Kidney (tissue), 14 donors: Measurements from ENCODE around the gene OR2C1. TPM values are rescaled to one million over a fixed set of nuclear protein-coding genes. Genes with fewer than 3 reads are reported as not detected.

ENCODE experiments used
- DNase-seq, 5 donors: peaks; one replicate each; pipeline ENCODE4 v3.0.0-alpha.2; 2013 to 2020
- FAIRE-seq: peaks from 2 replicates; lab custom pipeline; 2012; peaks lifted over from hg19 to GRCh38; lab: Jason Lieb, UNC
- H3K27ac ChIP-seq, 2 donors: one replicate each; pipeline ENCODE4 v1.7.0; 2013; ENCODE audit warnings: low read depth in 2 of 2, low read length in 2 of 2, inconsistent platforms in 1 of 2
- H3K27me3 ChIP-seq: one replicate; pipeline ENCODE4 v1.7.1; 2013; ENCODE audit warnings: low read length, inconsistent platforms; ENCODE audit not compliant: control insufficient read depth, insufficient read depth
- H3K36me3 ChIP-seq, 3 donors: one replicate each; pipeline versions ENCODE4 v1.7.0 to v1.7.1; 2013; ENCODE audit warnings: low read length in 3 of 3, control low read depth in 1 of 3, inconsistent platforms in 1 of 3; ENCODE audit not compliant: insufficient read depth in 3 of 3, control insufficient read depth in 2 of 3
- H3K4me1 ChIP-seq, 3 donors: one replicate each; pipeline versions ENCODE4 v1.7.0 to v1.7.1; 2013; ENCODE audit warnings: low read length in 3 of 3, inconsistent platforms in 1 of 3, low read depth in 1 of 3; ENCODE audit not compliant: control insufficient read depth in 2 of 3, insufficient read depth in 2 of 3
- H3K4me3 ChIP-seq, 3 donors: one replicate each; pipeline versions ENCODE4 v1.7.0 to v1.8.1; 2013; ENCODE audit warnings: low read length in 3 of 3, control low read depth in 1 of 3, inconsistent platforms in 1 of 3
- H3K9ac ChIP-seq, 3 donors: one replicate each; pipeline versions ENCODE4 v1.7.0 to v1.7.1; 2013; ENCODE audit warnings: low read length in 3 of 3, control low read depth in 1 of 3, inconsistent platforms in 1 of 3
- H3K9me3 ChIP-seq, 3 donors: one replicate each; pipeline versions ENCODE4 v1.7.0 to v1.7.1; 2013; ENCODE audit warnings: low read length in 3 of 3, control low read depth in 1 of 3, inconsistent platforms in 1 of 3; ENCODE audit not compliant: control insufficient read depth in 2 of 3, insufficient read depth in 1 of 3
- CTCF ChIP-seq: IDR thresholded peaks from 3 replicates; pipeline ENCODE4 v1.5.1; 2012; ENCODE audit warnings: mild to moderate bottlenecking, moderate library complexity, borderline replicate concordance; ENCODE audit not compliant: insufficient read depth; ENCODE audit errors: extremely low read depth
- intact Hi-C: fragments of 100-400 bp; cut with DNase I; formaldehyde crosslinking; loops from one replicate; pipeline ENCODE4 v1.11.1; 2022
- polyA plus RNA-seq: library from polyadenylated mRNA; stranded (reverse); fragments of 350-450 nt; fragmentation: Illumina TruSeq; extraction: RNeasy Lipid Tissue Mini Kit (QIAGEN cat#74804); gene quantifications from one replicate; pipeline ENCODE4 v1.2.3, GENCODE V29; 2014; ENCODE audit warnings: low read depth, low replicate concordance; ENCODE audit not compliant: insufficient read depth
- total RNA-seq: library from RNA; stranded (reverse); fragmentation: NEBNext Ultra II Directional; extraction: Animal tissue kit (Norgen Biotek cat#: 25700); gene quantifications from one replicate; pipeline ENCODE4 v1.2.1, GENCODE V29; 2021
- donor health status: control.
- donor health status: control.
- donor health status: control.
- donor health status: control.
- donor health status: control.
- donor health status: DM: yes; HTN: yes; CAD: no.
- donor health status: Normal renal cell carcinoma (clear cell type).

The OR2C1 gene
- total and polyA plus RNA-seq, 2 donors from 2014 or later = not detected

- Histone ChIP-seq H3K4me3 (peak overlapping the region; percentile 71 to 93 (median 90)), H3K36me3 (peaks cover 14 to 37% (median 32%) of the 10 kb centered on the region in 3 donors), H3K9me3 (peaks cover 7 to 34% (median 15%) of the 10 kb centered on the region in 3 donors), H3K27me3 (no peaks in the 10 kb centered on the region), H3K9ac (peak overlapping the region; percentile 22 to 73 (median 44)), H3K27ac (peak overlapping the region in 1 of 2 donors; percentile 77), H3K4me1 (peaks cover 2 to 11% (median 9%) of the 10 kb centered on the region in 3 donors)
- TF ChIP-seq CTCF = no peak
- DNase-seq = peak in 3 of 5 donors; percentile 20 to 45 (median 31)
- intact Hi-C loops = no loop called here
- no peak for FAIRE-seq
Observed at GRCh38 chr16:3401719-3402397, 46.2 kb downstream of the OR2C1 start.

Other genes with a start within 250 kb of the OR2C1 start
- 12.7 TPM for gene ZNF205, start 243.3 kb upstream of the OR2C1 start, total RNA-seq
- 14.1 TPM for gene ZNF205, start 243.3 kb upstream of the OR2C1 start, polyA plus RNA-seq
- 12.5 TPM for gene ZNF213, start 220.9 kb upstream of the OR2C1 start, total RNA-seq
- gene ZNF213, start 220.9 kb upstream of the OR2C1 start, polyA plus RNA-seq = 5.6 TPM
- gene OR1F1, start 167.7 kb upstream of the OR2C1 start, total RNA-seq = not detected
- not detected for gene OR1F1, start 167.7 kb upstream of the OR2C1 start, polyA plus RNA-seq
- 9.6 TPM for gene ZNF200, start 120.7 kb upstream of the OR2C1 start, total RNA-seq
- 3.3 TPM for gene ZNF200, start 120.7 kb upstream of the OR2C1 start, polyA plus RNA-seq
- gene MEFV, start 99.3 kb upstream of the OR2C1 start, total RNA-seq = 4.1 TPM
- not detected for gene MEFV, start 99.3 kb upstream of the OR2C1 start, polyA plus RNA-seq
- 29.7 TPM for gene ZNF263, start 72.4 kb upstream of the OR2C1 start, total RNA-seq
- gene ZNF263, start 72.4 kb upstream of the OR2C1 start, polyA plus RNA-seq = 14.6 TPM
- 7.5 TPM for gene TIGD7, start 50.5 kb upstream of the OR2C1 start, total RNA-seq
- 4.2 TPM for gene TIGD7, start 50.5 kb upstream of the OR2C1 start, polyA plus RNA-seq
- gene ZNF75A, start 50.4 kb upstream of the OR2C1 start, total RNA-seq = 41.3 TPM
- gene ZNF75A, start 50.4 kb upstream of the OR2C1 start, polyA plus RNA-seq = 14.3 TPM
- 16.3 TPM for gene ZSCAN32, start 45.1 kb downstream of the OR2C1 start, total RNA-seq
- gene ZSCAN32, start 45.1 kb downstream of the OR2C1 start, polyA plus RNA-seq = 9.8 TPM
- gene ZNF174, start 45.3 kb downstream of the OR2C1 start, total RNA-seq = 12.4 TPM
- 10.9 TPM for gene ZNF174, start 45.3 kb downstream of the OR2C1 start, polyA plus RNA-seq
- 3.4 TPM for gene ZNF597, start 87.6 kb downstream of the OR2C1 start, total RNA-seq
- 0.99 TPM for gene ZNF597, start 87.6 kb downstream of the OR2C1 start, polyA plus RNA-seq
- 51.6 TPM for gene NAA60, start 87.8 kb downstream of the OR2C1 start, total RNA-seq
- gene NAA60, start 87.8 kb downstream of the OR2C1 start, polyA plus RNA-seq = 66.6 TPM
- gene C16orf90, start 139.6 kb downstream of the OR2C1 start, total RNA-seq = not detected
- gene C16orf90, start 139.6 kb downstream of the OR2C1 start, polyA plus RNA-seq = not detected
- 44.8 TPM for gene CLUAP1, start 145.1 kb downstream of the OR2C1 start, total RNA-seq
- gene CLUAP1, start 145.1 kb downstream of the OR2C1 start, polyA plus RNA-seq = 39.3 TPM
- gene NLRC3, start 221.5 kb downstream of the OR2C1 start, total RNA-seq = 5.3 TPM
- gene NLRC3, start 221.5 kb downstream of the OR2C1 start, polyA plus RNA-seq = 0.52 TPM